ENCODE measurements around the gene CASP8. TPM values are rescaled to one million over a fixed set of nuclear protein-coding genes. Genes with fewer than 3 reads are reported as not detected.

The CASP8 gene
- total and polyA plus RNA-seq, 12 donors, result 8.2 to 55.8 (median 19.4) TPM

GRCh38 chr2:201250741-201251140 lies 9.6 kb upstream of the CASP8 start:
- TF ChIP-seq CTCF (IDR thresholded peaks at IDR 0.05), result no peak
- no peaks in the 10 kb centered on the region for H3K27me3 ChIP-seq
- H3K36me3 ChIP-seq (replicated peaks in 1 of 2), result no peaks in the 10 kb centered on the region
- 89 to 96% (median 91%) methylated on average over 4 of the region's 4 CpGs for WGBS, 4 donors
- intact Hi-C loops (cut with DNase I), result no loop called here
- DNase-seq, result no peak
- no peaks in the 10 kb centered on the region for H3K9me3 ChIP-seq (replicated peaks in 1 of 3)
- no peak overlapping the region for H3K27ac ChIP-seq
- no peak overlapping the region for H3K4me3 ChIP-seq
- peaks cover 5 to 6% of the 10 kb centered on the region in 2 donors for H3K4me1 ChIP-seq (replicated peaks in 1 of 2)

- WGBS, 4 donors, result 34 to 45% (median 40%) methylated on average over 5 of the region's 5 CpGs
- DNase-seq, result peak; percentile 28 to 75 (median 60)
- Histone ChIP-seq H3K4me1 (replicated peaks in 1 of 2) (peaks cover 16 to 18% of the 10 kb centered on the region in 2 donors), H3K36me3 (replicated peaks in 1 of 2) (no peaks in the 10 kb centered on the region), H3K9me3 (replicated peaks in 1 of 3) (no peaks in the 10 kb centered on the region), H3K4me3 (no peak overlapping the region), H3K27me3 (no peaks in the 10 kb centered on the region), H3K27ac (no peak overlapping the region)
- intact Hi-C loops (cut with DNase I), result no loop called here
- no peak for TF ChIP-seq CTCF (IDR thresholded peaks at IDR 0.05)
- peak in 1 of 2 donors; percentile 47 for TF ChIP-seq POLR2A (IDR thresholded peaks at IDR 0.05)
Observed at GRCh38 chr2:201254081-201254730, 6.1 kb upstream of the CASP8 start.

- Histone ChIP-seq H3K9me3 (replicated peaks in 1 of 3) (no peaks in the 10 kb centered on the region), H3K4me3 (no peak overlapping the region), H3K27me3 (no peaks in the 10 kb centered on the region), H3K27ac (no peak overlapping the region), H3K36me3 (replicated peaks in 1 of 2) (no peaks in the 10 kb centered on the region), H3K4me1 (replicated peaks in 1 of 2) (peaks cover 21 to 31% of the 10 kb centered on the region in 2 donors)
- 95 to 98% (median 97%) methylated on average over 3 of the region's 3 CpGs for WGBS, 4 donors
- intact Hi-C loops (cut with DNase I), result no loop called here
- no peak for DNase-seq
- TF ChIP-seq CTCF (IDR thresholded peaks at IDR 0.05), result no peak
- no peak for TF ChIP-seq POLR2A (IDR thresholded peaks at IDR 0.05)
Observed at GRCh38 chr2:201255408-201256033, 4.8 kb upstream of the CASP8 start.

- intact Hi-C loops (cut with DNase I), result no loop called here
- WGBS, 4 donors, result 83 to 96% (median 94%) methylated on average over 3 of the region's 3 CpGs
Observed at GRCh38 chr2:201256082-201256481, 4.3 kb upstream of the CASP8 start.

More at GRCh38 chr2:201256082-201256481, 4.3 kb upstream of the CASP8 start:
- no peaks in the 10 kb centered on the region for H3K36me3 ChIP-seq (replicated peaks in 1 of 2)
- peaks cover 21 to 32% of the 10 kb centered on the region in 2 donors for H3K4me1 ChIP-seq (replicated peaks in 1 of 2)
- no peaks in the 10 kb centered on the region for H3K9me3 ChIP-seq (replicated peaks in 1 of 3)
- DNase-seq, result no peak
- no peaks in the 10 kb centered on the region for H3K27me3 ChIP-seq
- no peak overlapping the region for H3K27ac ChIP-seq
- H3K4me3 ChIP-seq, result no peak overlapping the region
- TF ChIP-seq POLR2A (IDR thresholded peaks at IDR 0.05) (no peak), CTCF (IDR thresholded peaks at IDR 0.05) (no peak)

Data from adrenal gland (tissue), 12 donors.